ENCODE results near the gene DCLK2.

The DCLK2 gene

DNA sequence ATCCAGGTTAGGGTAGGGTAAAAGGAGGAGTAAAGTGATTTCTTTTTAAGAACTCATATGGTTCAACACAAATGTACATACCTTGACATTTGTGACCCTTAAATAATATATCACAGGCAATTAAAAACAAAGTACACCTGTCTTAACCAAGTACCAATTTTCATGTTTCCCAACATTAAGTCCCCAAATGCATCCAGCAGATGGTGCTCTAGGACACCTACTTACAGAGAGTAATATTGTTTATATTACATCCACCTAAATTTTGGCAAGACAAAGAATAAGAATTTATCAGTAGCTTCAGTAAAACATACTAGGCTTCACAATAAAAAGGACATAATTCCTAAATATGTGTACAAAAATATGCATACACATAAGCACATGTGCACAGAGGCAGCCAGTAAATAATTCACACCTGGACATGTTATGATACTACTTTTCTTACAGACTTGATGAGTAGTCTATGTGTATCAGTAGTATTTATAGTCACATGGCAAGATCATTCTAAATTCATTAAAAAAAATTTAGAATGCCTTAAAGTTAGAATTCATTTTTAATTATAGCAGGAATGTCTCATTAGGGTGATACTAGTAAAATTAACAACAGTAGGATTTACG lies 219.7 kb downstream of the DCLK2 start:
- TF ChIP-seq RAD21 (IDR thresholded peaks at IDR 0.05; ENCODE audit: low read depth) (peak; percentile 77), MAX (IDR thresholded peaks at IDR 0.05) (no peak)

GRCh38 chr4:150299816-150300215 lies 221.6 kb downstream of the DCLK2 start:
- TF ChIP-seq TCF12 (IDR thresholded peaks at IDR 0.05; ENCODE audit: low read depth): no peak
- no peak for TF ChIP-seq ZBTB7A (IDR thresholded peaks at IDR 0.05; ENCODE audit: low read depth)
- no peak for TF ChIP-seq EP300 (IDR thresholded peaks at IDR 0.05; ENCODE audit: borderline replicate concordance)
- no peak for TF ChIP-seq CEBPB (IDR thresholded peaks at IDR 0.05)
- no peak for TF ChIP-seq NFIC (IDR thresholded peaks at IDR 0.05)
- TF ChIP-seq, protein P1, sequence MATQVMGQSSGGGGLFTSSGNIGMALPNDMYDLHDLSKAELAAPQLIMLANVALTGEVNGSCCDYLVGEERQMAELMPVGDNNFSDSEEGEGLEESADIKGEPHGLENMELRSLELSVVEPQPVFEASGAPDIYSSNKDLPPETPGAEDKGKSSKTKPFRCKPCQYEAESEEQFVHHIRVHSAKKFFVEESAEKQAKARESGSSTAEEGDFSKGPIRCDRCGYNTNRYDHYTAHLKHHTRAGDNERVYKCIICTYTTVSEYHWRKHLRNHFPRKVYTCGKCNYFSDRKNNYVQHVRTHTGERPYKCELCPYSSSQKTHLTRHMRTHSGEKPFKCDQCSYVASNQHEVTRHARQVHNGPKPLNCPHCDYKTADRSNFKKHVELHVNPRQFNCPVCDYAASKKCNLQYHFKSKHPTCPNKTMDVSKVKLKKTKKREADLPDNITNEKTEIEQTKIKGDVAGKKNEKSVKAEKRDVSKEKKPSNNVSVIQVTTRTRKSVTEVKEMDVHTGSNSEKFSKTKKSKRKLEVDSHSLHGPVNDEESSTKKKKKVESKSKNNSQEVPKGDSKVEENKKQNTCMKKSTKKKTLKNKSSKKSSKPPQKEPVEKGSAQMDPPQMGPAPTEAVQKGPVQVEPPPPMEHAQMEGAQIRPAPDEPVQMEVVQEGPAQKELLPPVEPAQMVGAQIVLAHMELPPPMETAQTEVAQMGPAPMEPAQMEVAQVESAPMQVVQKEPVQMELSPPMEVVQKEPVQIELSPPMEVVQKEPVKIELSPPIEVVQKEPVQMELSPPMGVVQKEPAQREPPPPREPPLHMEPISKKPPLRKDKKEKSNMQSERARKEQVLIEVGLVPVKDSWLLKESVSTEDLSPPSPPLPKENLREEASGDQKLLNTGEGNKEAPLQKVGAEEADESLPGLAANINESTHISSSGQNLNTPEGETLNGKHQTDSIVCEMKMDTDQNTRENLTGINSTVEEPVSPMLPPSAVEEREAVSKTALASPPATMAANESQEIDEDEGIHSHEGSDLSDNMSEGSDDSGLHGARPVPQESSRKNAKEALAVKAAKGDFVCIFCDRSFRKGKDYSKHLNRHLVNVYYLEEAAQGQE (IDR thresholded peaks at IDR 0.05; ENCODE audit: low read depth): no peak
- no peak for TF ChIP-seq YY1 (IDR thresholded peaks at IDR 0.05; ENCODE audit: low read depth)
- no peak for TF ChIP-seq TAF1 (IDR thresholded peaks at IDR 0.05; ENCODE audit: low read depth)
- TF ChIP-seq TEAD4 (IDR thresholded peaks at IDR 0.05): no peak

DNA sequence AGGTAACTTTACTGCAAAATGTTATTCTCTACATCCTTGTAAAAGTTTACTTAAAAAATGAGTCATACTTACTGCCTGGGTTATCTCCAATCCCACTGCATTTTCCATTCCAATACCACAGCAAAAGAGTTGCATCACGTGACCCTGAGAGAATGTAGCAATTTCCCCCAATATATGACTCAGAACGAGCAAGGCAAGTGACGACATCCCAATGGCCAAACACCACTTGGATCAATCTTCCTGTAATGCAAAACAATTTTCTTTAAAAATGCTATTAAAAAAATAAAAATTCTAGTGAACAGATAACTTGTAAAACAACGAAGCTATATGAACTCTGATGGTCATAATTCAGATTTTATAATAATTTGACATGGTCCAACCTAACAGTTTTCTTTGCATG lies 224.3 kb downstream of the DCLK2 start:
- TF ChIP-seq, protein P2, sequence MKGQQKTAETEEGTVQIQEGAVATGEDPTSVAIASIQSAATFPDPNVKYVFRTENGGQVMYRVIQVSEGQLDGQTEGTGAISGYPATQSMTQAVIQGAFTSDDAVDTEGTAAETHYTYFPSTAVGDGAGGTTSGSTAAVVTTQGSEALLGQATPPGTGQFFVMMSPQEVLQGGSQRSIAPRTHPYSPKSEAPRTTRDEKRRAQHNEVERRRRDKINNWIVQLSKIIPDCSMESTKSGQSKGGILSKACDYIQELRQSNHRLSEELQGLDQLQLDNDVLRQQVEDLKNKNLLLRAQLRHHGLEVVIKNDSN (IDR thresholded peaks at IDR 0.05): peak; percentile 18; the same call in 1 of the 2 replicates
- TF ChIP-seq EP300 (IDR thresholded peaks at IDR 0.05; ENCODE audit: borderline replicate concordance): no peak

DNA sequence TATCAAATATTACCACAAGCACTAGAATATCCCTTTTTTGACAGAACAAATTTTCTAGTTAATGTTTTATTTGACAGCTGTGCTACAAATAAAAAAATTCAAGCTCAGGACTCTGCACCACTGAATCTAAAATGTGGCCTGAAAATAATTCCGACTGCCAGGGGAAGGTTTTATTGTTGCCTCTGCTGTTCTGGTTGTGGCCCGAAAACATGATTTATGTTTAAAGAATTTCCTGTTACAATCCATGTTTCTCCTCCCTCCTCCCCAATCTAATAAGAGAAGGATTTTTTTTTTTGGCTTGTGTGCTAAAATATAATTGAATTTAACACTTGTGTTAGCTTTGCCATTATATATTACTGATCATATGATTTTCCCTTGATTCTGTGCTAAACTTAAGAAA lies 227.8 kb downstream of the DCLK2 start:
- no peak for TF ChIP-seq RAD21 (IDR thresholded peaks at IDR 0.05; ENCODE audit: low read depth)
- no peak for TF ChIP-seq ZBTB7A (IDR thresholded peaks at IDR 0.05; ENCODE audit: low read depth)
- no peak for TF ChIP-seq YY1 (IDR thresholded peaks at IDR 0.05; ENCODE audit: low read depth)
- TF ChIP-seq MAX (IDR thresholded peaks at IDR 0.05): no peak
- TF ChIP-seq EGR1 (IDR thresholded peaks at IDR 0.05): no peak
- TF ChIP-seq NFIC (IDR thresholded peaks at IDR 0.05): no peak
- TF ChIP-seq, protein P1 (IDR thresholded peaks at IDR 0.05; ENCODE audit: low read depth): no peak
- no peak for TF ChIP-seq EP300 (IDR thresholded peaks at IDR 0.05; ENCODE audit: borderline replicate concordance)
- TF ChIP-seq CREB1 (IDR thresholded peaks at IDR 0.05; ENCODE audit: low read depth): no peak
- TF ChIP-seq, protein P2 (IDR thresholded peaks at IDR 0.05): no peak
- no peak for TF ChIP-seq TEAD4 (IDR thresholded peaks at IDR 0.05)
- TF ChIP-seq TAF1 (IDR thresholded peaks at IDR 0.05; ENCODE audit: low read depth): no peak
- TF ChIP-seq TCF12 (IDR thresholded peaks at IDR 0.05; ENCODE audit: low read depth): no peak
- TF ChIP-seq FOXM1 (IDR thresholded peaks at IDR 0.05; ENCODE audit: borderline replicate concordance, low read depth): no peak
- no peak for TF ChIP-seq CEBPB (IDR thresholded peaks at IDR 0.05)

- no peak for TF ChIP-seq FOXM1 (IDR thresholded peaks at IDR 0.05; ENCODE audit: borderline replicate concordance, low read depth)
- no peak for TF ChIP-seq YY1 (IDR thresholded peaks at IDR 0.05; ENCODE audit: low read depth)
- TF ChIP-seq TAF1 (IDR thresholded peaks at IDR 0.05; ENCODE audit: low read depth): no peak
- no peak for TF ChIP-seq ZBTB7A (IDR thresholded peaks at IDR 0.05; ENCODE audit: low read depth)
- TF ChIP-seq TCF12 (IDR thresholded peaks at IDR 0.05; ENCODE audit: low read depth): no peak
- no peak for TF ChIP-seq CREB1 (IDR thresholded peaks at IDR 0.05; ENCODE audit: low read depth)
- TF ChIP-seq, protein P1 (IDR thresholded peaks at IDR 0.05; ENCODE audit: low read depth): no peak
- no peak for TF ChIP-seq EP300 (IDR thresholded peaks at IDR 0.05; ENCODE audit: borderline replicate concordance)
- TF ChIP-seq RAD21 (IDR thresholded peaks at IDR 0.05; ENCODE audit: low read depth): no peak
- TF ChIP-seq, protein P2 (IDR thresholded peaks at IDR 0.05): no peak
- TF ChIP-seq NFIC (IDR thresholded peaks at IDR 0.05): no peak
- no peak for TF ChIP-seq TEAD4 (IDR thresholded peaks at IDR 0.05)
- no peak for TF ChIP-seq CEBPB (IDR thresholded peaks at IDR 0.05)
- no peak for TF ChIP-seq EGR1 (IDR thresholded peaks at IDR 0.05)
- TF ChIP-seq MAX (IDR thresholded peaks at IDR 0.05): no peak
Observed at GRCh38 chr4:150306719-150307118, 228.5 kb downstream of the DCLK2 start.
